ENCODE data around the gene TEPSIN.

Gene TEPSIN

GRCh38 chr17:81267390-81268067 is 28.7 kb upstream of the TEPSIN start:
- no peak for DNase-seq

DNA sequence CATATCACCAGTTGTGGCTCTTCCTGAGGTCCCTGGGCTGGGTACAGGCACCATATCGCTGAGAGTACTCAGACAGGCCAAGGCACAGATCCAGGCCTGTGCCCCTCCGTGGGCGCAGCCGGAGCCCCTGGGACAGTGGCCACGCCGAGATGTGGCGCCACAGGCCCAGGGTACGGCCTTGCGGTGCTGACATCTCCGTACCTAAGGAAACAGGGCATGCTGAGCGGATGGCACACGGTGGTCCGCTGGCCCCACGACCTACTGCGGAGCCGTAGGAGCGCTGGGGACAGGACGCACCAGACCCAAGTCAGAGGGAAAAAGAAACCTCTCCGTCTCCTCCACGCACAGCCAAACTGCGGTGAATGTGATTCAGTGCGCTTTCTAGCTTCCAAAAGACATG is 26.7 kb upstream of the TEPSIN start:
- no peak for DNase-seq

- no peak for DNase-seq
Observed at GRCh38 chr17:81264640-81265039, 25.8 kb upstream of the TEPSIN start.

- DNase-seq: no peak
Observed at GRCh38 chr17:81263371-81264181, 24.7 kb upstream of the TEPSIN start.

DNA sequence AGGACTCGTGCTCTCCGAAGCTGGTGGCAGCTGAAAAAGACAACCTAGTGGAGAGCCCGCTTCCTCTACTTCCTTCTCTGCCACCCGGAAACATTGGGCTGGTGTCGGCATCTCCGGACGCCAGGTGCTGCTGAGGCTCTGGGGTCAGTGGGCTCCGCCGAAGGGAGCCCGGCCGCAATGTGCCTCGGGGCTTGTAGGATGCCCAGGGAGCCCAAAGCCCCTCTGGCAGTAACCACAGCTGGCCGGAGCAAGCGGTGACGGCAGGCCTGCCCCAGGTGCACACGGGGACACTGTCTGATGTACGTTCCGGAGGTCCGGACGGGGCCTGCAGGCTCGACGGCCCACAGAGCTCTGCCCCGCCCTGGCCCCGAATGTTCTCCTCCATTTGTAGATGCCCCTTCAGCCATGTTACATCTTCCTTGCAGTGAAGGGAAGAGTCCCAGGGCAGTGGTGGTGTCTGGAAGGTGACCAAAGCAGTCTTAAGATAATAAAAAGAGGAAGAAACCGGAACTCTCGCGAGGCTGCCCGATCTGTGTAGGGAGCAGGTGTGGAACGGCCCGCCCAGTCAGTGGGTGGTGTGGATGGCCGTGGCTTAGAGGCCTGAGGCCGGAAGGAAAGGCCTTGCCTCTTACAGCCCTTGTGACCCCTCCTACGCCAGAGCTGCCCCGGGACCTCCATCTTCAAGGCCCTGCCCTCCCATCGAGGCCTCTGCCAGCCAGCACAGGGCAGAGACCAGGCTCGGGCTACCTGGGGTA is 22.9 kb upstream of the TEPSIN start:
- DNase-seq: no peak

- no peak for DNase-seq
Observed at GRCh38 chr17:81261096-81261495, 22.2 kb upstream of the TEPSIN start.

GRCh38 chr17:81260641-81261040 is 21.8 kb upstream of the TEPSIN start:
- DNase-seq: no peak

DNA sequence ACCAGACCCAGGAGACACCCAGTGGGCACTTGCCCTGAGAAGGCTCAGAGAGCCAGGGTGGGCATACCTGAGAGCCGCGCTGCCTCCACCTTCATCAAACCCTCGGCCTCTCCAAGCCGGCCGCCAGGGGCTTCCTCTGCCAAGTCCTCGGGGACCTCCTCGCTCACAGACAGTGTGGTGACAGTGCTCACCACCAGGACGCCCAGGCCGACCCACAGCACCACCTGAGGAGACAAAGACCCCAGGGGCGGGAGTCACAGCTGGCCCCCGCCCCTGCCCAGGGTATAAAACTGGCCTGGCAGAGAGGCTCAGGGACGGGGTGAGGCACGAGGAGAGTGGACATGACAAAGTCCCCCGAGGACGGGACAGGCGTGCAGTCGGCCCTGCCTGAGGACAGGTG is 21.3 kb upstream of the TEPSIN start:
- no peak for DNase-seq

GRCh38 chr17:81259058-81259605 is 20.3 kb upstream of the TEPSIN start:
- no peak for DNase-seq

DNA sequence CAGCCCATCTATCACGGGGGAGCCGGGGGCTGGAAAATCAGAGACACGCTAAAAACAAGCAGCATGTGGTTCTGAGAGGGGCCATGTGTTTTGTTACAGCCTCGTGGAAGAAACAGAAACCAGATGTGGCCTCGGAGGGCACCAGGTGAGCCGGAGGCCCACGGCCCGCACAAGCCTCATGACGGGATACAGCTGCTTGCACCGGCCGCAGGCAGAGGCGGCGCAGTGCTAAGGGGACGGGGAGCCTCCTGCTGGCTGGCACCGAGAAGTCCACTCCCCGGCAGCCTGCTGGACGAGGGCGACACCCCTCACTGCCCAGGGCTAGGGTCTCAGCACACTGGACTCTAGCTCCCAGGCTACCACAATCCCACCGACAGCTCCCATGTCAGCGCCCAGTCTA is 19.4 kb upstream of the TEPSIN start:
- no peak for DNase-seq

- no peak for DNase-seq
Observed at GRCh38 chr17:81257533-81257932, 18.7 kb upstream of the TEPSIN start.

DNA sequence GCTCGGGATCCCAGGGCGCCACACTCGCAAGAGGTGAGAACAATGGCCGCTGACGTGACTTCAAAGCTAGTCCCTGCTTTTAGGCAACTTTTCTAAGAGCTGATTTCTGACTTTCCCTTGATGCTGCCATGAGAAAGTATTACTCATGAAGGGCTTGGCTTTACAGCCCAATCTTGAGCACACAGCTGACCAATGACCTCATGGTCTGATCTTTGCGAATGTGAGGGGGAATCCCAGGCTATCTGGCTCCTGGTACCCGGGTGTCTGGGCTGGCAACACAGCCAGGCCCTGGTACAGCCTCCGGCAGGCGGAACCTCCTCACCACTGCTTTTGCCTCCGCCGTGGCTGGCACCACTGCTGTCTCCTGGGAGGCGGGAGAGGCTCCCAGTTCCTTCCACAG is 17.8 kb upstream of the TEPSIN start:
- DNase-seq: no peak

DNA sequence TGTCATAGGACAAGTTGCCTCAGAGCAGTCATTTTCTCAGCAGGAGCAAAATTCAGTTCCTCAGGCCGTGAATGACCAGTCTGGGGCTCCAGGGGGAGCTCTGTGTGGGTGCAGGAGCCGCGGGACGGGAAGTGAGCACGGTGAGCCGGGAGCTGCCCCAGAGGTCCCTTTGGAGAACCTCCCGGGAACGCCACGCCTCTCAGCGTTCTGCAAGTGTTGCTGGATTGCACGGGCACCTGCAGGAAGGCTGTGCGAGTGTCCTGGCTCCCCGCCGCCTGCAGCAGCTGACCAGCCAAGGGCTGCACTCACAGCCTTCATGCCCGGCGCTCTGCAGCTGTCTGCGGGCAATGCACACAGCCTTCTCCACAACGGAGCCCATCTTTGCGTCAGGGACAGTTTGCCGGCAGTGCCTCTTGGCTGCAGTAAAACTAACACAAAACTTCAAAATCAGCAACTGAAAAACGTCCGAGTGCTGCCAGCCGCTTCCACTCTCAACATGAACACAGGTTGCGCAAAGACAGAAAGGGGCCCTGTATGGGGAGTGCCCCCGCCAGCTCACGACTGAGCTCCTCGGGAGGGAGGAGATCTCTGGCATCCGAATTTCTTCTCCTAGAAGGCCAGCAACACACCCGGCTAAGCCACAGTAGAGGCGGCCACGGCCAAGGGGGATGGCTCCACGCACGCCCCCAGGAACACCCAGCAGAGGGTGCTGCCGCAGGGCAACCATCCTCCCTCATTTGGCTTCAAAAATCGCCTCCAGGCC is 16.3 kb upstream of the TEPSIN start:
- DNase-seq: no peak

DNA sequence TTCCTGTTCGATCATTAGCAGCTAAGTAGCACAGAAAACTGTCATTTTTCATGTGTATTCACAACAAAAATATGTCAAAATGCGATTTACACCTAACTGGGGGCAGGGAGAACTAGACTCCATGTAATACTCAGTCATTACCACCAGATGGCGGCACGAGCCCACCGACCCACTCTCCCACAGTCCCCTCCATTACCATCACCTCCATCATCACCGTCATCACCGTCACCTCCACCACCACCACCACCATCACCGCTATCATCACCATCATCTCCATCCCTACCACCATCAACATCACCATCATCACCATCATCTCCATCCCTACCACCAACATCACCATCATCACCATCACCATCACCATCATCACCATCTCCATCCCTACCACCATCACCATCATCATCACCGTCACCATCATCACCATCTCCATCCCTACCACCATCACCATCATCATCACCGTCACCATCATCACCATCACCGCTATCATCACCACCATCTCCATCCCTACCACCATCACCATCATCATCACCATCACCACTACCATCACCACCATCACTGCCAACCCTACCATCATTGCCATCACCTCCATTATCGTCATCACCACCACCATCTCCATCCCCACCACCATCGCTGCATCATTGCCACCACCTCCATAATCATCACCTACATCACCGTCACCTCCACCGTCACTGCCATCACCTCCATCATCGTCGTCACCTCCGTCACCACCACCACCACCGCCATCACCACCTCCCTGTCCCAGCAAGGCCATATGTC is 14.7 kb upstream of the TEPSIN start:
- DNase-seq: no peak

DNA sequence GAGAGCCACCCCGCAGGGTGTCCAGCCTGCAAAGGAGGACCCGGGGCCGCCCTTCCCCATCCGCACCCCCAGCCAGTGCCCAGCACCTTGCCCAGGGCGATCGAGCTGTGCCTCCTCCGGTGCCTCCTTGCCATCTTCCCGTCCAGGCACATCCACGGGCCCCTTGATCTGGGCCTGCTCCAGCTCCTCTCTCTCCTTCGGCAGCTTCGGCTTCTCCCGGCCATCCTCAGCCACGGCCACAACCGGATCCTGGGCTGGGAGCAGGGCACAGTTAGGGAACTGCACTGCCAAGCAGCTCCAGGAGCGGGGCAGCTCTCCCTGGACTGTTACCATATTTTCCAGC is 14.1 kb upstream of the TEPSIN start:
- no peak for DNase-seq

DNA sequence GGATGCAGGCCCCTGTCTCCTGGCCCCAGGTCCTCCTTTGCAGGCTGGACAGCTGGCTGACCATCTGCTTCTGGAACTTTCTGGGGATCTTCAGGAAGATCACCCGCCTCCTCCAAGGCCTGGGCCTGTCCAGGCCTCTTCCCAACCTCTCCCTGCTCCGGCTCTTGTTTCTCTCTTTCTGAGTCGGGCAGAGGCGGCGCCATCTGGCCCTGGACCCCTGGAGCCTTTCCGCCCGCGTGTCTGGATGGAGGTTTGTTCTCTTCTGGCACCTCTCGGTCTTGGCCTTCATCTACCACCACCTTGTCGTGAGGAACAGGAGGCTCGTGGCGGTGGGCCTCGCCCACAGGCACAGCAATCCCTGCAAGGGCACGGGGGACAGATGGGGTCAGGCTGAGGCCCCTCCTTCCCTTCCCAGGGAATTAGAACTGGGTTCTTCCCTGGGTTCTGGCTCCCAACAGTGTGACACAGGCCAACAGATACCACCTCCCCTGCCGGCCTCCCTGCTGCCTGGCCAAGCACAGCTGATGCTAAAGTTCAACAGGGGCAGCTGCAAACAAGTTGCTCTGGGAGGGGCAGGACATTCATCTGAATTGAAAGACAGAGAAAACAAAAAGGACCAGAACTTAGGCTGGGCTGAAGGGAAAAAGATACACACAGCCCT is 13.6 kb upstream of the TEPSIN start:
- DNase-seq: no peak

GRCh38 chr17:81251709-81252301 is 12.9 kb upstream of the TEPSIN start:
- no peak for DNase-seq

DNA sequence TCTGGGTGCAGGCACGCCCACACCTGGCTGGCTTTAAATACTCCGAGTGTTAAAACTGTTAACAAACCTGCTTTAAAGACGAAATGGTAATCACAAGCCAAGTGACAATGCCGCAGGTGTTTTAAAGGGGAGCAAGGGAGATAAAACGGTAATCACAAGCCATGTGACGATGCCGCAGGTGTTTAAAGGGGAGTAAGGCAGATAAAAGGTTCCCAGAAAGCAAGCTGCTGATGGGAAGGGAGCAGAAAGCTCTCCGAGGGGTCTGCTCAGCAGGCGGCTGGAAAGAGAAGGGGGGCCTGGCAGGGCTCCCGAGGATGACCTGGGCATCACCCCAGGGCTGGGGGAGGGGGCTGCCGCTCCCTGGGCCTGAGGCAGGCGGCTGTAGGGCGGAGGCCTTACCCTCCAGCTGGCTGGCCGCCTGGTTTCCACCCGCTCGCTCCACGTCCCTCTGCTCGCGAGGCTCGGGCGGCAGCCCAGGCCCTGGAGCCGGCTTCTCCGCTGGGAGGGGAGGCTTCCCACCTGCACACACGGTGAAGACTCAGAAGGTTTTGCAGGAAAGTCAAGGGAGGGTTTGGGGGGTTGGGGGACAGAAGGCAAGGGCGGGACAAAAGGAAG is 12.3 kb upstream of the TEPSIN start:
- no peak for DNase-seq

GRCh38 chr17:81250286-81251093 is 11.6 kb upstream of the TEPSIN start:
- no peak for DNase-seq

Measured in GOT3 (cell line).